ENCODE measurements around the gene BUB1. TPM values are rescaled to one million over a fixed set of nuclear protein-coding genes. Genes with fewer than 3 reads are reported as not detected.

BUB1 gene
- total RNA-seq, 1 donor from 2014 or later: 56.1 TPM

- no peaks in the 10 kb centered on the region for H3K27me3 Mint-ChIP-seq (ENCODE audit: insufficient read depth)
- H3K36me3 Mint-ChIP-seq (ENCODE audit: low read depth): peaks cover 54% of the 10 kb centered on the region
- intact Hi-C loops (cut with micrococcal nuclease): no loop called here
- H3K4me3 Mint-ChIP-seq: no peak overlapping the region
- no peak for DNase-seq (ENCODE audit: low spot score)
- no peaks in the 10 kb centered on the region for H3K9me3 Mint-ChIP-seq
- peaks cover 34% of the 10 kb centered on the region for H3K4me1 Mint-ChIP-seq (ENCODE audit: low read depth)
- no peak overlapping the region for H3K27ac Mint-ChIP-seq
Measured at GRCh38 chr2:110664135-110664534, 13.7 kb downstream of the BUB1 start.

GRCh38 chr2:110662560-110662959 lies 15.3 kb downstream of the BUB1 start:
- H3K9me3 Mint-ChIP-seq: no peaks in the 10 kb centered on the region
- peaks cover 37% of the 10 kb centered on the region for H3K4me1 Mint-ChIP-seq (ENCODE audit: low read depth)
- H3K4me3 Mint-ChIP-seq: no peak overlapping the region
- intact Hi-C loops (cut with micrococcal nuclease): no loop called here
- H3K27me3 Mint-ChIP-seq (ENCODE audit: insufficient read depth): no peaks in the 10 kb centered on the region
- DNase-seq (ENCODE audit: low spot score): no peak
- no peak overlapping the region for H3K27ac Mint-ChIP-seq
- H3K36me3 Mint-ChIP-seq (ENCODE audit: low read depth): peaks cover 49% of the 10 kb centered on the region

GRCh38 chr2:110660558-110660957 lies 17.3 kb downstream of the BUB1 start:
- no peak overlapping the region for H3K27ac Mint-ChIP-seq
- H3K4me1 Mint-ChIP-seq (ENCODE audit: low read depth): peaks cover 35% of the 10 kb centered on the region
- no peaks in the 10 kb centered on the region for H3K9me3 Mint-ChIP-seq
- no peak for DNase-seq (ENCODE audit: low spot score)
- peaks cover 51% of the 10 kb centered on the region for H3K36me3 Mint-ChIP-seq (ENCODE audit: low read depth)
- no peaks in the 10 kb centered on the region for H3K27me3 Mint-ChIP-seq (ENCODE audit: insufficient read depth)
- intact Hi-C loops (cut with micrococcal nuclease): no loop called here
- H3K4me3 Mint-ChIP-seq: no peak overlapping the region

- Mint-ChIP-seq H3K9me3 (no peaks in the 10 kb centered on the region), H3K4me1 (ENCODE audit: low read depth) (peaks cover 25% of the 10 kb centered on the region), H3K36me3 (ENCODE audit: low read depth) (peaks cover 42% of the 10 kb centered on the region), H3K27ac (no peak overlapping the region), H3K27me3 (ENCODE audit: insufficient read depth) (no peaks in the 10 kb centered on the region), H3K4me3 (no peak overlapping the region)
- intact Hi-C loops (cut with micrococcal nuclease): no loop called here
- DNase-seq (ENCODE audit: low spot score): no peak
Measured at GRCh38 chr2:110659248-110659647, 18.6 kb downstream of the BUB1 start.

- H3K4me1 Mint-ChIP-seq (ENCODE audit: low read depth): peaks cover 21% of the 10 kb centered on the region
- H3K27ac Mint-ChIP-seq: no peak overlapping the region
- no peaks in the 10 kb centered on the region for H3K9me3 Mint-ChIP-seq
- peaks cover 52% of the 10 kb centered on the region for H3K36me3 Mint-ChIP-seq (ENCODE audit: low read depth)
- no peak for DNase-seq (ENCODE audit: low spot score)
- no peaks in the 10 kb centered on the region for H3K27me3 Mint-ChIP-seq (ENCODE audit: insufficient read depth)
- H3K4me3 Mint-ChIP-seq: no peak overlapping the region
- intact Hi-C loops (cut with micrococcal nuclease): loop anchor here (2.0 kb wide), 1 partner anchor 15 kb away; no protein-coding TSS in a partner anchor
Measured at GRCh38 chr2:110657724-110658305, 20.0 kb downstream of the BUB1 start.

GRCh38 chr2:110655701-110656100 lies 22.2 kb downstream of the BUB1 start:
- Mint-ChIP-seq H3K27me3 (ENCODE audit: insufficient read depth) (no peaks in the 10 kb centered on the region), H3K9me3 (no peaks in the 10 kb centered on the region), H3K4me3 (no peak overlapping the region), H3K4me1 (ENCODE audit: low read depth) (peaks cover 21% of the 10 kb centered on the region), H3K27ac (no peak overlapping the region), H3K36me3 (ENCODE audit: low read depth) (peaks cover 50% of the 10 kb centered on the region)
- no peak for DNase-seq (ENCODE audit: low spot score)
- intact Hi-C loops (cut with micrococcal nuclease): loop anchor here (2.0 kb wide), 1 partner anchor 17 kb away; no protein-coding TSS in a partner anchor

- H3K4me3 Mint-ChIP-seq: no peak overlapping the region
- DNase-seq (ENCODE audit: low spot score): no peak
- intact Hi-C loops (cut with micrococcal nuclease): no loop called here
- no peak overlapping the region for H3K27ac Mint-ChIP-seq
- H3K36me3 Mint-ChIP-seq (ENCODE audit: low read depth): peaks cover 48% of the 10 kb centered on the region
- H3K9me3 Mint-ChIP-seq: no peaks in the 10 kb centered on the region
- H3K4me1 Mint-ChIP-seq (ENCODE audit: low read depth): peaks cover 15% of the 10 kb centered on the region
- H3K27me3 Mint-ChIP-seq (ENCODE audit: insufficient read depth): no peaks in the 10 kb centered on the region
Measured at GRCh38 chr2:110653861-110654260, 24.0 kb downstream of the BUB1 start.

- DNase-seq (ENCODE audit: low spot score): no peak
- H3K36me3 Mint-ChIP-seq (ENCODE audit: low read depth): peaks cover 47% of the 10 kb centered on the region
- intact Hi-C loops (cut with micrococcal nuclease): no loop called here
- H3K9me3 Mint-ChIP-seq: no peaks in the 10 kb centered on the region
- no peak overlapping the region for H3K4me3 Mint-ChIP-seq
- H3K27me3 Mint-ChIP-seq (ENCODE audit: insufficient read depth): no peaks in the 10 kb centered on the region
- no peak overlapping the region for H3K27ac Mint-ChIP-seq
- H3K4me1 Mint-ChIP-seq (ENCODE audit: low read depth): peaks cover 12% of the 10 kb centered on the region
Measured at GRCh38 chr2:110650346-110650745, 27.5 kb downstream of the BUB1 start.

GRCh38 chr2:110647777-110648176 lies 30.1 kb downstream of the BUB1 start:
- peak overlapping the region; percentile 4 for H3K27ac Mint-ChIP-seq
- intact Hi-C loops (cut with micrococcal nuclease): no loop called here

GRCh38 chr2:110645616-110646015 lies 32.2 kb downstream of the BUB1 start:
- no peak for DNase-seq (ENCODE audit: low spot score)
- Mint-ChIP-seq H3K27ac (no peak overlapping the region), H3K4me3 (no peak overlapping the region), H3K27me3 (ENCODE audit: insufficient read depth) (no peaks in the 10 kb centered on the region), H3K9me3 (no peaks in the 10 kb centered on the region), H3K4me1 (ENCODE audit: low read depth) (peaks cover 12% of the 10 kb centered on the region), H3K36me3 (ENCODE audit: low read depth) (peaks cover 46% of the 10 kb centered on the region)
- intact Hi-C loops (cut with micrococcal nuclease): no loop called here

More at GRCh38 chr2:110647777-110648176, 30.1 kb downstream of the BUB1 start:
- DNase-seq (ENCODE audit: low spot score): no peak
- Mint-ChIP-seq H3K27me3 (ENCODE audit: insufficient read depth) (no peaks in the 10 kb centered on the region), H3K36me3 (ENCODE audit: low read depth) (peaks cover 43% of the 10 kb centered on the region), H3K4me3 (no peak overlapping the region), H3K9me3 (no peaks in the 10 kb centered on the region), H3K4me1 (ENCODE audit: low read depth) (peaks cover 12% of the 10 kb centered on the region)

GRCh38 chr2:110644357-110644756 lies 33.5 kb downstream of the BUB1 start:
- intact Hi-C loops (cut with micrococcal nuclease): no loop called here
- Mint-ChIP-seq H3K27me3 (ENCODE audit: insufficient read depth) (no peaks in the 10 kb centered on the region), H3K4me1 (ENCODE audit: low read depth) (peaks cover 12% of the 10 kb centered on the region), H3K36me3 (ENCODE audit: low read depth) (peaks cover 47% of the 10 kb centered on the region), H3K9me3 (no peaks in the 10 kb centered on the region), H3K27ac (no peak overlapping the region), H3K4me3 (no peak overlapping the region)
- DNase-seq (ENCODE audit: low spot score): no peak

GRCh38 chr2:110642360-110642759 lies 35.5 kb downstream of the BUB1 start:
- intact Hi-C loops (cut with micrococcal nuclease): no loop called here
- no peaks in the 10 kb centered on the region for H3K9me3 Mint-ChIP-seq
- H3K36me3 Mint-ChIP-seq (ENCODE audit: low read depth): peaks cover 51% of the 10 kb centered on the region

GRCh38 chr2:110639972-110640371 lies 37.9 kb downstream of the BUB1 start:
- Mint-ChIP-seq H3K27me3 (ENCODE audit: insufficient read depth) (no peaks in the 10 kb centered on the region), H3K4me1 (ENCODE audit: low read depth) (no peaks in the 10 kb centered on the region), H3K9me3 (no peaks in the 10 kb centered on the region), H3K4me3 (no peak overlapping the region), H3K36me3 (ENCODE audit: low read depth) (peaks cover 57% of the 10 kb centered on the region), H3K27ac (no peak overlapping the region)
- intact Hi-C loops (cut with micrococcal nuclease): no loop called here
- no peak for DNase-seq (ENCODE audit: low spot score)

More at GRCh38 chr2:110642360-110642759, 35.5 kb downstream of the BUB1 start:
- H3K4me1 Mint-ChIP-seq (ENCODE audit: low read depth): peaks cover 1% of the 10 kb centered on the region
- H3K27ac Mint-ChIP-seq: no peak overlapping the region
- no peaks in the 10 kb centered on the region for H3K27me3 Mint-ChIP-seq (ENCODE audit: insufficient read depth)
- DNase-seq (ENCODE audit: low spot score): no peak
- no peak overlapping the region for H3K4me3 Mint-ChIP-seq
